ENCODE results near the gene DPP9.
"Not testable (repeated sequence)": the region's sequence is repeated elsewhere in the genome, so short reads cannot be mapped to it uniquely, and the experiment has no call there.

Gene DPP9

DNA sequence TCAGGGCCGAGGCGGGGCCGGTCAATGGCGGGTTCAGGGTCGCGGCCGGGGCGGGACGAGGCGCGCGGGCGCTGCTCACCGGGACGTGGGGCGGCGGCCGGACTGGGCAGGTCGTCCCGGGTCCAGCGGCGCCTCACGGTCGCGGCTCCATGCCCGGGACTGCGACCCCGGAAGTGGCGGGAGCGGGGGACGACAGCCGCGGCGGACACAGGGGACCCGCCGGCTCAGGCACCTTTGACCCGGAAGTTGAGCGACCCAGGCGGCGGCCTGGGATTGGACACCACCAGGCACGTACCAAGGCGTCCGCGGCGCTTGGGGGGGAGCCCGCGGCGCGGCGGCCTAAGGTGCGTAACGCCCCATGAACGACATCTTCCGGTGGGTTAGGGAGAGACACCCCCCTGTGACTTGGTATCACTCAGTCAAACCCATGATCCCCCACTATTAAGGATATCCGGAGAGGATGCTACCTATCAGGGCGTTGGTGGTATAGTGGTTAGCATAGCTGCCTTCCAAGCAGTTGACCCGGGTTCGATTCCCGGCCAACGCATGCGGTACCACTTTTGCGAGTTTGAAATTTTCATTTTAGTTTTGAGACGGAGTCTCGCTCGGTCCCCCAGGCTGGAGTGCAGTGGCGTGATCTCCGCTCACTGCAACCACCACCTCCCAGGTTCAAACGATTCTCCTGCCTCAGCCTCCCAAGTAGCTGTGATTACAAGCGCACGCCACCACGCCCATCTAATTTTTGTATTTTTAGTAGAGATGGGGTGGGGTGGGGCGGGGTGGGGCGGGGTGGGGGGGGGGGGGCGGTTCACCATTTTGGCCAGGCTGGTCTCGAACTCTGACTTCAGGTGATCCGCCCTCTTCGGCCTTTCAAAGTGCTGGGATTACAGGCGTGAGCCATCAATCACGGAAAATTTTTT, at the start of gene DPP9:
TSS of gene DPP9 (minus strand) at position 248 of the 920 bp plus-strand sequence. CDS start 3,936 bp downstream, outside the sequence.
- DNase-seq, result peak; percentile 98

DNA sequence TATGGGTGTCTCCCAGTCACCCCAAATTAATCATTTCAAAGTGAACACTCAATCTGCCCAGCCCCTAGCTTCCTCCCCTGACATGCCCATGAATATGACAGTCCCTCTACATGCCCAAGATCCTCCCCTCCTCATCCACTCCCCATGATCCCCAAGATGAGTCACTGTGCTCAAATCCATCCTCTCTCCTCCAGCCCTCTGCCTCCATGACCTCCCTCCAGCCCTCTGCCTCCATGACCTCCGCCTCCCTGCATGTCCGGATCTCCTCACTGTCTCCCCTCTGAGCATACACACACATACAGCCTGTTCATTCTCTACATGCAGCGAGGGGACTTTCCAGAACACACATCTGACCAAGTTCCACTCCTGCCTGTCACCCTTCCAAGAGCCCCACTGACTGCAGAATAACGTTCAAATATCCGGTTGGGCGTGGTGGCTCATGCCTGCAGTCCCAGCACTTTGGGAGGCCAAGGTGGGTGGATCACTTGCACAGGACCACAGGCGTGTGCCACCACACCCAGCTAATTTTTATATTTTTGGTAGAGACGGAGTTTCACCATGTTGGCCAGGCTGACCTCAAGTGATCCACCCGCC, 49.5 kb upstream of the DPP9 start:
- DNase-seq, result no peak

DNA sequence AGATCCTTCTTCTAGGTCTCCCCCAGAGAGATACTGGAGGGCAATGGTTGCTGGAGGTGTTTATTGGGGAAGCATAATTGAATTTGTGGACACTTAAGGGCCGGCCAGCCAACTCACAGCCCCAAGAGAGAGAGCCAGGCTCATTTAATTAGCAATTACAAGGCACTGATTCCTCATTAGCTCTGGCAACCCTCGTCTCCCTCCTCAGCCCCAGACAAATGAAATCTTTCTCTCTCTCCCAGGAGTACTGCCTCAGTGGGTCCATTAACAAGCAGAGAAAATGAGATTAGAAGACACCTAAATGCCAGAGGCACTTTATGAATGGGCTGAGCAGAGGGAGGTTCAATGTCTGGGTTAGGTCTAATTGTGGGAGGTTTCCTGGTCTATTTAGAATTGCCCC, 48.9 kb upstream of the DPP9 start:
- DNase-seq, result no peak

DNA sequence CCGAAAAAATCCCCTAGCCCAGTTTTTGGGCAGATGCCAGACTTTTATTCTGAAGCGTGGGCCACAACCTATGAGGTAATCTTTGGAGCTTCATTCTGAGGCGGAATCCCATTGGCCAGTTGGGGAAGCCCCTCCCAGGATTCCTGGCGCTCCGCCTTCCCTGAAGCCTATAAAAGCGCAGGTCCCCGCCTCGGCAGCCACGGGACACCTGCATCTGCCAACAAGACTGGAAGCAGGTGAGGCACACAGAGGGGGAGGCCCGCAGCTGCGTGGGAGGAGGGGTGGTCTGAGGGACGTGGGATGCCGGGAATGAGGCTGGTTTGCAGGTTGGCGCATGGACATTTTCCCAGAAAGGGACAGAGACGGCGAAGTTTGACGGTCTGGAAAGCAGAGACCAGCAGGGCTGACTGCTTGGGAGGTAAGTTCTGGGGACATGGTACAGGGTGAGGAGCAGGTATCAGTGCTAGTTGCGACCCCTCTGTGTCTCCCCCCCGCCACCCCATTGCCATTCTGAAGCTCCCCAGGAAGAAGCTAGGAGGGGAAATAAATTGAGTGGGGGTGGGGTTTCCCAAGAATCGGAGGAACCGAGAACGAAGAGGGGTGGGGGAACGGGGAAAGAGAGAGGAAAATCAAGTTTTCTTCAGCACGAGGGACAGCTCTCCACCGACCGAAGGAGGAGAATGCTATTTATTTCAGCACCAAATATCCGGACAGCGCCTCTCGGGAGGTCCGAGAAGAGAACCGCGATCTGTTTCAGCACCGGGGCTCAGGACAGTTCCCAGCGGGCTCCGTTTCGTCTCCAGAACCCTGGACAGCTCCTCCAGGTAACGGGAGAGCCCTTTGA, 45.5 kb upstream of the DPP9 start:
- DNase-seq, result peak; percentile 88

DNA sequence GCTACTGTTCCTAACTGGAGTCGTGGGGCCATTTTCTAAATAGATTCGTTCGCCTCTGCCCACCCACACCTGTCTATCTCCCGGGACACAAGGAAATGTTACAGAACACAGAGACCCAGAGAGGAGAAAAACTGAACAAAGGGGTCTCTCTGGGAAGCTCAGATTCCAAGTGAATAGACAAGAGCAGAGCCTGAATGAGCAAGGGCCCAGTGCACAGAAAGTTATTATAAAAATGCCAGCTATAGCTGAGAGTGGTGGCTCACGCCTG, 40.7 kb upstream of the DPP9 start:
- no peak for DNase-seq

DNA sequence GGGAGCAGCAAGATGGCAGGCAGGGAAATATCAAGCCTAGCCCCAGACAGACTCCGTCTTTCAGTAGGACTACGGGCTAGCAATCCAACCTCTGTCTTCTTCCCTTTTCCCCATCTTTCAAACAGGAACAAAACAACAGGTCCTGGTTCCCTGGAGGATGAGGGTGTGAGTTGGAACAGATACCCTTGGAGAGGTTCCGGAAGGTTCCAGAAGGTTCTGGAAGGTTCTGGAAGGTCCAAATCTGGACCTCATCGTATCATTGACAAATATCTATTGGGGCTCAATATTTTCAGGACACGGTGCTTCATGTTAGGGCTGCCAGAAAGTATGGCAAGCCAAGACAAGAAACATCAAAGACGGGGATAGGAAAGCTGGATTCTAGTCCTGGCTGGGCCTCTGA, 39.4 kb upstream of the DPP9 start:
- DNase-seq, result no peak

DNA sequence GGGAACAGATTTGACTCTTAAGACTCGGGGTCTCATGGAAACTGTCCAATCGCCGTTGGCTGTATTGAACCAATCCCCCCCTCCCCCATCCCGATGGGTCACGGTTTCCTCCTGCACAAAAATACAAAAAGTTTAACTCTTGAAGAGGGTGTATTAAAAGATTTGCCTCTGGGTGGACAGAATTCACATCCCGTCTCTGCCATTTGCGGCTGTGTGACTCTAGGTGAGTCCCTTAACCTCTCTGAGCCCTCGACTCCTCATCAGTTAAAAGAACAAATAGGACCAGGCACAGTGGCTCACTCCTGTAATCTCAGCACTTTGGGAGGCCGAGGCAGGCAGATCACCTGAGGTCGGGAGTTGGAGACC, 36.6 kb upstream of the DPP9 start:
- DNase-seq, result no peak

DNA sequence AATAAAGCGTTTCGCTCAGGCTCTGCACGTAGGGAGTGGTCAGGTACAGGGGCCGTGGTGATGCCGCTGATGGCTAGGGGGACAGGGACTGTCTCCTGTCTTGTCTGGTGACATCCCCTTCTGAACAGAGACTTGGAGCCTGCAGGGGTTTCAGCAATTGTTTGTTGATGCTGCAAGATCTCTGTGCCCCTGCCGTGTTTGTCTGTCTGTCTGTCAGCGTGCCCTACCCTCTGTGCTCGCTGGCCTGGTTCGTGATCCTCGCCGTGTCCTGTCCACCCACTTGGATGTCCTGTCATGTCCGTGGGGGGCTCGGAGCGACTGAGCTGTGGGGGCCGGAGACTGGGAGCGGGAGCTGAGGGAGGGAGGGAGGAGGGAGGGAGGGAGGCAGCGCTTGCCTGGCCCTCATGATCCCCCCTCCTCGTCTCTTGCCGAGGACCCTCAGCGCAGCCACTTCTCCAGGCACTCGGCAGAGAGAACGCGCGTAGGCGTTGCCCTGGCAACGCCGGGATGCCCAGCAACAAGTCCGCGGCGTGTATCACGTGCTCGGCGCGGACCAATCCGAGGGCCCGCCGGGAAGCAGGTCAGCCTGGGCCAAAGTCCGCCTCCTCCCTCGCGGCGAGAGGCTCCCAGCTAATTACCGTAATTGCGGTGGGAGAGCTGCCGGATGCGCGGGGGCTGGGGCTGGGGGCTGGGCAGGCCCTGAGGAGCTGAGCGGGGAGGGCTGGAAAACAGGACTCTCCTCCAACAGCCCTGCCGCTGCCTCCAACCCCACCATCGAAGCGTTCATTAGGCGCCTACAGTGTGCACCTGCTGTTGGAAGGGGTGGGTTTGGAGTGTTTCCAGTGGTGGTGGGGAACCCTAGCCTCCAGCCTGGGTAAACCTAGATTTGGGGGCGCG, 36.0 kb upstream of the DPP9 start:
- peak; percentile 92 for DNase-seq

DNA sequence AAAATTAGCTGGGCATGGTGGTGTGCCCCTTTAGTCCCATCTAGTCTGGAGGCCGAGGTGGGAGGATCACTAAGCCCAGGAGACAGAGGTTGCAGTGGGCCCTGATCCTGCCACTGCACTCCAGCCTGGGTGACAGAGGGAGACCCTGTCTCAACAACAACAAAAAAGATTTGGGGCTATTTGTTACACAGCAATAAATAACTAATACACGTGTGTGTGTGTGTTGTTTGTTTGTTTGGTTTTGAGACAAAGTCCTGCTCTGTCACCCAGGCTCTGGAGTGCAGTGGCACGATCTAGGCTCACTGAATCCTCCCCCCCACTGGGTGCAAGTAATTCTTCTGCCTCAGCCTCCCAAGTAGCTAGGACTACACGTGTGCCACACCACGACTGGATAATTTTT, 35.0 kb upstream of the DPP9 start:
- DNase-seq, result no peak

DNA sequence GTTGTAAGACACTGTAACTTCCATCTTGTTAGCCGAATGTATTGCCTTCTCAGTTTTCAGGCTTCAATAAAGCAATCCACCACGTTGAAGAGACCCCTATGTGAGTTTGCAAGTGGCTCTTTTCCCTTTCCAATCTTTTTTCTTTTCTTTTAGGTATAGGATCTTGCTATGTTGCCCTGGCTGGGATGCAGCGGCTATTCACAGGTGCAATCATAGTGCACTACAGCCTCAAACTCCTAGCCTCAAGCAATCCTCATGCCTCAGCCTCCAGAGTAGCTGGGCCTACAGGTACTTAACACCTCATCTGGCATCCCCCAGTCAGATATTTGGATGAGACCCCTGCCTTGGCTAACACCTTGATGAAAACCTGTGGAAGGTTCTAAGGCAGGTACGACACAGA, 34.4 kb upstream of the DPP9 start:
- no peak for DNase-seq

DNA sequence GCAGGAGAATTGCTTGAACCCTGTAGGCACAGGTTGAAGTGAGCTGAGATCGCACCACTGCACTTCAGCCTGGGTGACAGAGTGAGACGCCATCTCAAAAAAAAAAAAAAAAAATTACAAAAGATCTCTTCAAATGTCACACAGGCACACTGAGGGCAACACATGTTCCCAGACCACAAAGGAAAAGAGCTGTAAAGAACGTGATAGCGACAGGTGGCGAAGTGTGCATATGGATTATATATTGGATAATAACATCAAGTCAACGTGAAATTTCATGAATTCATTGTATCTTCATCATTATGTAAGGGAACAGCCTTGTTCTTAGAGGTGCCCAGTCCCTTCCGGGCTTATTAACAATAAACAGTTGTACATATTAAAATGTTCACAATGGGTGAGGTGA, 31.8 kb upstream of the DPP9 start:
- DNase-seq, result no peak

DNA sequence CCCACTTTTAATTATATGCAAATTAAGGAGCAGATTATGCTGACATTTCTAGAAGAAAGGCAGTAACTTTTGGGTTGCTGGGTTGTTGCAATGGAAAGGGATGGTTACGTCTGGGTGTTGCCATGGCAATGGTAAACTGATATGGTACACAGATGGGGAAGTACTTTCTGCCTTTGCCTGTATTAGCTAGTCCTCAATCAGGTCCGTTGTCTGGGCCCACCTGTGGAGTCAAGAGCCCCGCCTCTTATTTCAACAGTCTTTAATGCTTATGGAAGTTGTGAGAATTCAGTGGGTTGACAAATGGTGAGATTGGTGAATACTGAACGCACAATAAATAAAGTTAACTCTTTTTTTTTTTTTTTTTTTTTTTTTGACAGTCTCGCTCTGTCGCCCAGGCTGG, 30.6 kb upstream of the DPP9 start:
- no peak for DNase-seq

DNA sequence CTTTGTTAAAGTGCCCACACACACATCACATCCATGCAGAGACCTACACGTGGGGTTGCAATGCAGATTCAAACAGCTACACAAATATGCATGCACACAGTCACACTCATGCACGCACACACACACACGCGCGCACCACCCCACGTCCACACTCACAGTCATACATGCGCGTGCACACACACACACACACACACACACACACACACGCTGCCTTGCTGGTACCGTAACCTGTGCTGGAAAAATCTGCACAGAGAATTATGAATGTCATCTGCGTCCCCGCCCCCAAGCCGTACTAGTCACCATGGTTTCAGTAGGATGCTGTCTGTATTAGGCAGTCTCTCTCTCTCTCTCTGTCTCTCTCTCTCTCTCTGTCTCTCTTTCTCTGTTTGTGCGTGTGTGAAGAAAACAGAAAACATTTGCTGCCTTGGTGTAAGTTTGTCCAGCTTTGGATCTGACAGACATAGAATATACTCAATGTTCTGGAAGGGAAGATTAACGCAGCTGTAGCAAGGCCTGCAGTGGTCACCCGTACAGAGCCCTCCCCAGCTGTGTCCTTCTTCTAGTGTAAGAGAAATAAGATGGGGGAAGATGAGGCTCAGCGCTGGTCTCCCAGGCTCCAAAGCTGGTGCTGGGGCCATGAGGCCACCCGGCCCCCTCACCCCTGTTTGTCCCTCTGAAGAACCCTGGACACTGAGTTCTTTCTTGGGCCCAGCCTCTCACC, 26.4 kb upstream of the DPP9 start:
- DNase-seq, result no peak

DNA sequence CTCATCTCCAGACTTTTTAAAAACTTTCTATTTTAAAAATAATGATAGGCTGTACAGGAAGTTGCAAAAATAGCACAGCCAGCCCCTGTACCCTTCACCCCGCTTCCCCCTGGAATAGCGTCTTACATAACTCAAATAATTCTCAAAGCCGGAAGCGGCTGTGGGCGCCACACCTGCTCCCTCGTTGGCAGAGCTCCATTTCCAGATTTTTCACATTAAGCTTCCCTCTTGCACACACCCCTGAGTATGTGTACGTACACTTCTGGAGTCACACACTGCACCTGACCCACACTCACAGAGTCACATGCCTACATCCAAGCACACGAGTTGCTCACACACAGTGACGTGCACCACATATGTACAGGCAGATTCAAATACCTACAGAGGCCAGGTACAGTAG, 24.9 kb upstream of the DPP9 start:
- no peak for DNase-seq

DNA sequence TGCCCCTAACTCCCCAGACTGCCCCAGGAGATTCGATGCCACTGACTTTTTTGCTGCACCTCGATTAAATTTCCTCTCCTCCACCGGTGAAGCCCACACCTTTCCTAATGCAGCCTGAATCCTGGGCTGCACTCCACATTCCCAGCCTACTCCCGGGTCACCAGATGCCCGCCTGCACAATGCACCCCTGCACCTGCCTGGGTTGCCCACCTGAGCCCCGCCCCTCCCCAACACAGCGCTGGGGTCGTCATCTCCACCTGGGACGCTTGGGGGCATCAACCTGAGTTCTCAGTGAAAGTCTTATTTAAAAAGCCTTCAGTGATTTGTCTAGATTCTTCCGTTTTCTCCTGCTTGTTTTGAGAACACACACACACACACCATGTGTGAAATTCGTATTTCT, 24.5 kb upstream of the DPP9 start:
- DNase-seq, result no peak

DNA sequence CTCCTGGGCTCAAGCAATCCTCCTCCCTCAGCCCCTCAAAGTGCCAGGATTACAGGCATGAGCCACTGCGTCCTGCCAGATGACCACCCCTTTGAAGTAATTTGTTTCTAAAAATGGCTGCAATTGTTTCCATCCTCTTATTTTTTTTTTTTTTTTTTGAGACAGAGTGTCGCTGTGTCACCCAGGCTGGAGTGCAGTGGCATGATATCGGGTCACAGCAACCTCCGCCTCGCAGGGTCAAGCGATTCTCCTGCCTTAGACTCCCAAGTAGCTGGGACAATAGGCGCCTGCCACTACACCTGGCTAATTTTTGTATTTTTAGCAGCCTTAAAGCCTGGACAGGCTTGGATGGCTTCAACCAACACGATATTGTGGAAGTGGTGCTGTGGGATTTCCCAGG, 22.3 kb upstream of the DPP9 start:
- DNase-seq, result no peak

DNA sequence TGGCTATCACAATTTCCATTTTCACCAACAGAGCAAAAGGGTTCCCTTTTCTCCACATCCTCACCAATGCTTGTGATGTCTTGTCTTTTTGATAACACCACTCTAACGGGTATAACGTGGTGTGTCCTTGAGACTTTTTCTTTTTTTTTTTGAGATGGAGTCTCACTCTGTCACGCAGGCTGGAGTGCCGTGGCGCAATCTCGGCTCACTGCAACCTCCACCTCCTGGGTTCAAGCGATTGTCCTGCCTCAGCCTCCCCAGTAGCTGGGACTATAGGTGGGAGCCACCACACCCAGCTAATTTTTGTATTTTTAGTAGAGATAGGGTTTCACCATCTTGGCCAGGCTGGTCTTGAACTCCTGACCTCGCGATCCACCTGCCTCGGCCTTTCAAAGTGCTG, 21.5 kb upstream of the DPP9 start:
- not testable (repeated sequence) for DNase-seq

DNA sequence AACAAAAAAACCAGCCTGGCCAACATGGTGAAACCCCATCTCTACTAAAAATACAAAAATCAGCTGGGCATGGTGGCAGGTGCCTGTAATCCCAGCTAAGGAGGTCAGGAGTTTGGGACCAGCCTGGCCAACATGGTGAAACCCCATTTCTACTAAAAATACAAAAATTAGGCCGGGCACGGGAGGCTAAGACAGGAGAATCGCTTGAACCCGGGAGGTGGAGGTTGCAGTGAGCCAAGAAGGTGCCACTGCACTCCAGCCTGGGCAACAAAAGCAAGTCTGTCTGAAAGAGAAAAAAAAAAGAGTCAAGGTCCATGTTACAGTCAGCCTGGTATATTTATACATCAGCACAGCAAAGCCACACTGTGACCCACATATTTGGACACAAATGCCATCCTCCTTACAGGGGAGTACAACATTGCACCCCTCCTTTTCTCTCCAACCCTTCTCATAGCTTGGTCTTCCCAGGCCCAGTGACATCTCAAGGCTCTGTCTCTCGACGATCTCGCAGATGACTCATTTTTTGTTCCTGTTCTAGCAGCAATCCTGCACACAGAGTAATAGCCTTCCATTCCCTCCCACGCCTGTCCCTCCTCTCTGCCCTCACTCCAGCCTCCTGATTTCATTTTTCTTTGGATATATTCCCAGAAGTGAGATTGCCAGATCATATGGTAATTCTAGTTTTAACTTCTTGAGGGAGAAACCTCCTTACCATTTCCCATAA, 21.0 kb upstream of the DPP9 start:
- DNase-seq, result peak; percentile 66

DNA sequence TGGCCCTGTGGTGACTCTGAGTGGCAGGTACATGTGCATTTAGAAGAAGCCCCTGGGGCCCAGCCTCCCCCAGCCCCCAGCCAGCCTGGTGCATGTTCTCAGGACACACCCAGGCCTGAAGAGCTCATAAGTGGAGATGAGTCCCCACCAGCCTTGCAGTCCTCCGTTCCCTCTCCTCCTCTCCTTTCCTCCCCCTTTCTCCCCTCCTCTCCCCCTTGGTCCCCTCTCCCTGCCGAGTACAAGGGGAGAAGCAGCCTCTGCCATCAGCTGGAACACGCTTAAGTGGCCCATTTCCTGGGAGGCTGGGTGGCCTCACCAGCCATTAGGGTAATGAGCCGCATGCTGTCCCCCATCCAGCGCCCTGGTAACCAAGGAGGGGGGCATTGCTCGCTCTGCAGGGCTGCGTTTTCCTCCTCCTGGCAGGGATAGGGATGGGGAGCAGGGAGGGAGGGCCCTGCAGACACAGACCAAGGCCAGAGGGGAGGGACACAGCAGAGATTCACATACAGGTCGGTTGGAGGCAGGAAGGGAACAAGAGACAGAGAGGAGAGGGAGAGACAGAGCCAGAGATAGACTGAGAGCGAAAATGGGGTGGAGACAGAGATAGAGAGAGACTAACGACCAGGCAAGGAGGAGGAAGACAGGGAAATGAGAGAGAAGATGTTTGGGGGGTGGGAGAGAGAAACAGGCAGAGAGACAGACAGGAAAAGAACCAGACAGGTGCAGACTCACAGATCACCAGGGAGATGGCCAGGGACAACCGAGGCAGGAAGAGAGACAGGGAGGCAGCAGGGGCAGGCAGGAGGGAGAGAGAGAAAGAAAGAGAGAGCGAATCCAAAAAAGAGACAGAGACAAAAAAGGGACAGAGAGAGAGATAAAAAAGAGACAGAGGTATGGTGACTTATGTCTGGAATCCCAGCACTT, 19.3 kb upstream of the DPP9 start:
- no peak for DNase-seq

DNA sequence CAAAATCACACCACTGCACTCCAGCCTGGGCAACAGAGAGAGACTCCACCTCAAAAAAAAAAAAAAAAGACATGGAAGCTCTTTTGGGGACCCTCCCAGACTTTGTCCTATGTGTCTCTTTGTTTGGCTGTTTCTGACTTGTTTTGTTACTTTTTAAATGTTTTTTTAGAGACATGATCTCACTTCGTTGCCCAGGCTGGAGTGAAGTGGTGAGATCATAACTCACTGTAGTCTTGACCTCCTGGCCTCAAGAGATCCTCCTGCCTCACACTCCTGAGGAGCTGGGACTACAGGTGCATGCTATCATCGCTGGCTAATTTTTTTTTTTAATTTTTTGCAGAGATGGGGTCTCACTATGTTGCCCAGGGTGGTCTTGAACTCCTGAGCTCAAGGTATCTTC, 16.4 kb upstream of the DPP9 start:
- no peak for DNase-seq

Measured in right hindlimb (tissue), 1 donor.